HepG2 (cell line): ENCODE results near the gene BSN. TPM values are rescaled to one million over a fixed set of nuclear protein-coding genes. Genes with fewer than 3 reads are reported as not detected.

Source experiments
- BCL6 ChIP-seq: IDR thresholded peaks from 2 replicates; pipeline ENCODE4 v1.6.1; 2016; ENCODE audit warnings: missing genetic modification reagents, missing compliant biosample characterization
- CBFB ChIP-seq: sonication (generic); formaldehyde crosslinking; IDR thresholded peaks from 2 replicates; pipeline ENCODE4 v1.4.0; 2020; ENCODE audit warnings: missing genetic modification reagents
- ELF3 ChIP-seq: IDR thresholded peaks from 2 replicates; pipeline ENCODE4 v1.6.1; 2016; ENCODE audit warnings: missing genetic modification reagents, missing compliant biosample characterization
- ETV5 ChIP-seq: IDR thresholded peaks from 2 replicates; pipeline ENCODE4 v1.6.1; 2018; ENCODE audit warnings: missing biosample characterization, missing genetic modification reagents, inconsistent platforms, borderline replicate concordance
- FOXK2 ChIP-seq: fragments of 450-650 bp; IDR thresholded peaks from 2 replicates; pipeline ENCODE4 v1.6.1; 2016
- HMGA1 ChIP-seq: sonication (generic); formaldehyde crosslinking; conservative IDR thresholded peaks from 2 replicates; pipeline ENCODE4 v1.4.0; 2020; ENCODE audit warnings: missing genetic modification reagents
- IKZF5 ChIP-seq: IDR thresholded peaks from 2 replicates; pipeline ENCODE4 v1.6.1; 2018; ENCODE audit warnings: missing genetic modification reagents, mild to moderate bottlenecking, missing compliant biosample characterization
- KDM1A ChIP-seq: IDR thresholded peaks from 2 replicates; pipeline ENCODE4 v1.6.1; 2016; ENCODE audit warnings: missing compliant biosample characterization
- MAFG ChIP-seq: sonication (generic); formaldehyde crosslinking; IDR thresholded peaks from 2 replicates; pipeline ENCODE4 v1.5.1; 2020; ENCODE audit warnings: mild to moderate bottlenecking, missing genetic modification reagents
- NCOA5 ChIP-seq: sonication (generic); formaldehyde crosslinking; IDR thresholded peaks from 2 replicates; pipeline ENCODE4 v1.4.0; 2020; ENCODE audit warnings: missing genetic modification reagents
- PHF20 ChIP-seq: sonication (generic); formaldehyde crosslinking; IDR thresholded peaks from 2 replicates; pipeline ENCODE4 v1.5.0; 2020; ENCODE audit warnings: mild to moderate bottlenecking, missing genetic modification reagents
- PRMT3 ChIP-seq: sonication (generic); formaldehyde crosslinking; IDR thresholded peaks from 2 replicates; pipeline ENCODE4 v1.8.1; 2022; ENCODE audit warnings: low read depth, mild to moderate bottlenecking, moderate library complexity, missing genetic modification reagents, borderline replicate concordance
- SOX6 ChIP-seq, 2 experiments: fragments of 450-650 bp in 1 of 2; sonication (generic) in 1 of 2; formaldehyde crosslinking in 1 of 2; IDR thresholded peaks; 2 replicates each; pipeline versions ENCODE4 v1.4.0 to v1.6.1; 2017 to 2020; ENCODE audit warnings: antibody characterized with exemption in 1 of 2, mild to moderate bottlenecking in 1 of 2, missing genetic modification reagents in 1 of 2
- YEATS2 ChIP-seq: sonication (generic); formaldehyde crosslinking; IDR thresholded peaks from 2 replicates; pipeline ENCODE4 v1.4.0; 2020; ENCODE audit warnings: missing genetic modification reagents, borderline replicate concordance
- ZBTB20 ChIP-seq: sonication (generic); formaldehyde crosslinking; IDR thresholded peaks from 2 replicates; pipeline ENCODE4 v1.8.1; 2023; ENCODE audit warnings: missing genetic modification reagents, low read depth, mild to moderate bottlenecking, borderline replicate concordance
- ZBTB39 ChIP-seq: sonication (generic); formaldehyde crosslinking; IDR thresholded peaks from 2 replicates; pipeline ENCODE4 v1.5.0; 2020; ENCODE audit warnings: missing genetic modification reagents
- ZBTB43 ChIP-seq: sonication (generic); formaldehyde crosslinking; conservative IDR thresholded peaks from 2 replicates; pipeline ENCODE4 v1.4.0; 2020; ENCODE audit warnings: missing genetic modification reagents
- ZNF138 ChIP-seq: sonication (generic); formaldehyde crosslinking; IDR thresholded peaks from 2 replicates; pipeline ENCODE4 v1.5.0; 2020; ENCODE audit warnings: mild to moderate bottlenecking, low read depth, missing genetic modification reagents
- ZNF24 ChIP-seq: fragments of 450-650 bp; IDR thresholded peaks from 2 replicates; pipeline ENCODE4 v1.6.1; 2017; ENCODE audit warnings: antibody characterized with exemption, mild to moderate bottlenecking
- ZNF543 ChIP-seq: sonication (generic); formaldehyde crosslinking; IDR thresholded peaks from 2 replicates; pipeline ENCODE4 v1.4.0; 2020; ENCODE audit warnings: mild to moderate bottlenecking, missing genetic modification reagents
- ZNF614 ChIP-seq: IDR thresholded peaks from 2 replicates; pipeline ENCODE4 v1.6.1; 2018; ENCODE audit warnings: missing biosample characterization, missing genetic modification reagents, inconsistent platforms, borderline replicate concordance
- ZNF652 ChIP-seq: IDR thresholded peaks from 2 replicates; pipeline ENCODE4 v1.6.1; 2016; ENCODE audit warnings: low read depth, borderline replicate concordance
- ZNF7 ChIP-seq: IDR thresholded peaks from 2 replicates; pipeline ENCODE4 v1.6.1; 2016; ENCODE audit warnings: missing biosample characterization, missing genetic modification reagents
- ZNF746 ChIP-seq: sonication (generic); formaldehyde crosslinking; IDR thresholded peaks from 2 replicates; pipeline ENCODE4 v1.8.0; 2022; ENCODE audit warnings: mild to moderate bottlenecking, missing genetic modification reagents
- ZNF770 ChIP-seq: sonication (generic); formaldehyde crosslinking; IDR thresholded peaks from 2 replicates; pipeline ENCODE4 v1.5.0; 2020; ENCODE audit warnings: mild to moderate bottlenecking, missing genetic modification reagents
- ZNF790 ChIP-seq: sonication (generic); formaldehyde crosslinking; IDR thresholded peaks from 2 replicates; pipeline ENCODE4 v1.8.0; 2022; ENCODE audit warnings: missing genetic modification reagents, mild to moderate bottlenecking, borderline replicate concordance
- ZNF816 ChIP-seq: sonication (generic); formaldehyde crosslinking; IDR thresholded peaks from 2 replicates; pipeline ENCODE4 v1.8.0; 2022; ENCODE audit warnings: missing genetic modification reagents, mild to moderate bottlenecking, borderline replicate concordance
- polyA plus RNA-seq, 8 experiments: library from polyadenylated mRNA; depleted of rRNA in 3 of 8; stranded (reverse) in 7 of 8; unstranded in 1 of 8; fragments of >200 nt; fragmentation: Illumina TruSeq in 4 of 8; extraction: Trizol in 4 of 8; gene quantifications; 2 replicates each; pipeline versions ENCODE4 v1.2.1 to v1.2.3, GENCODE V29; 2011 to 2016; ENCODE audit warnings: low read depth in 4 of 8, missing spikeins in 1 of 8, mixed read lengths in 1 of 8; ENCODE audit not compliant: insufficient read depth in 1 of 8
- total RNA-seq, 5 experiments: library from RNA; depleted of rRNA; stranded (reverse); fragments of >200 nt; fragmentation: Illumina TruSeq; extraction: Trizol; gene quantifications; 2 replicates each; pipeline ENCODE4 v1.2.3, GENCODE V29; 2016; ENCODE audit warnings: low read depth in 1 of 5

Gene BSN
- total and polyA plus RNA-seq, 2 of the 13 experiments (the other 11 are each of a cell fraction or from before 2014, with no cell fraction given), result 0.42 to 0.86 TPM

- TF ChIP-seq MAFG, result no peak
- TF ChIP-seq CBFB (CRISPR knock-in tag), result peak; percentile 35; the same call in 1 of the 2 replicates
- TF ChIP-seq PHF20 (CRISPR knock-in tag), result no peak
- peak; percentile 78; the same call in 1 of the 2 replicates for TF ChIP-seq IKZF5
- no peak for TF ChIP-seq ZNF816
- peak; percentile 79 for TF ChIP-seq ELF3 (CRISPR knock-in tag)
- TF ChIP-seq HMGA1 (CRISPR knock-in tag), result no peak
- peak; percentile 69; the same call in 1 of the 2 replicates for TF ChIP-seq YEATS2 (CRISPR knock-in tag)
- TF ChIP-seq ZNF746 (CRISPR knock-in tag), result peak; percentile 82; the same call in 1 of the 2 replicates
- TF ChIP-seq ZBTB39 (CRISPR knock-in tag), result no peak
- peak; percentile 66; the same call in 1 of the 2 replicates for TF ChIP-seq ETV5 (CRISPR knock-in tag)
- TF ChIP-seq NCOA5, result no peak
- TF ChIP-seq PRMT3 (CRISPR knock-in tag), result no peak
- TF ChIP-seq ZNF614 (CRISPR knock-in tag), result peak; percentile 54; the same call in 1 of the 2 replicates
- no peak for TF ChIP-seq FOXK2
- TF ChIP-seq ZNF7 (CRISPR knock-in tag), result no peak
- TF ChIP-seq KDM1A (CRISPR knock-in tag), result no peak
- TF ChIP-seq ZNF138 (CRISPR knock-in tag), result no peak
- TF ChIP-seq ZBTB43, result no peak
- no peak for TF ChIP-seq ZNF24
- TF ChIP-seq ZNF790, result no peak
- peak; percentile 72 for TF ChIP-seq BCL6 (CRISPR knock-in tag)
- TF ChIP-seq ZNF770 (CRISPR knock-in tag), result peak; percentile 65; the same call in 1 of the 2 replicates
- peak; percentile 50; the same call in 1 of the 2 replicates for TF ChIP-seq ZNF652 (CRISPR knock-in tag)
- no peak for TF ChIP-seq ZNF543
- no peak for TF ChIP-seq SOX6 (IDR thresholded peaks at IDR 0.05)
- peak; percentile 80 for TF ChIP-seq SOX6 (CRISPR knock-in tag; IDR thresholded peaks at IDR 0.05)
- TF ChIP-seq ZBTB20 (CRISPR knock-in tag), result no peak
Measured at GRCh38 chr3:49668414-49668797, 114.1 kb downstream of the BSN start (continued).
